HG03439 (cell line): ENCODE measurements around the gene AMIGO1.

Source experiments
- ATAC-seq: cut with Tn5 transposase; IDR thresholded peaks from one replicate; pipeline ENCODE4 v1.9.1; 2021; ENCODE audit warnings: mild to moderate bottlenecking, moderate library complexity; ENCODE audit not compliant: unreplicated experiment

Gene AMIGO1

GRCh38 chr1:109532365-109533136 is 23.0 kb upstream of the AMIGO1 start:
- peak; percentile 60 for ATAC-seq

GRCh38 chr1:109531826-109532364 is 22.4 kb upstream of the AMIGO1 start:
- no peak for ATAC-seq

- no peak for ATAC-seq
Measured at GRCh38 chr1:109531380-109531779, 21.9 kb upstream of the AMIGO1 start.

GRCh38 chr1:109530457-109531087 is 21.0 kb upstream of the AMIGO1 start:
- ATAC-seq = no peak

- no peak for ATAC-seq
Measured at GRCh38 chr1:109529881-109530456, 20.4 kb upstream of the AMIGO1 start.

GRCh38 chr1:109528712-109529111 is 19.2 kb upstream of the AMIGO1 start:
- ATAC-seq = no peak

- ATAC-seq = no peak
Measured at GRCh38 chr1:109527846-109528695, 18.5 kb upstream of the AMIGO1 start.

GRCh38 chr1:109527098-109527811 is 17.7 kb upstream of the AMIGO1 start:
- peak; percentile 46 for ATAC-seq

- ATAC-seq = no peak
Measured at GRCh38 chr1:109523706-109524105, 14.2 kb upstream of the AMIGO1 start.

- ATAC-seq = no peak
Measured at GRCh38 chr1:109522026-109522425, 12.5 kb upstream of the AMIGO1 start.

- no peak for ATAC-seq
Measured at GRCh38 chr1:109521002-109521951, 11.8 kb upstream of the AMIGO1 start.

GRCh38 chr1:109517337-109517736 is 7.8 kb upstream of the AMIGO1 start:
- no peak for ATAC-seq

- no peak for ATAC-seq
Measured at GRCh38 chr1:109516872-109517271, 7.3 kb upstream of the AMIGO1 start.

GRCh38 chr1:109514846-109515245 is 5.3 kb upstream of the AMIGO1 start:
- ATAC-seq = no peak

- no peak for ATAC-seq
Measured at GRCh38 chr1:109513110-109513710, 3.7 kb upstream of the AMIGO1 start.

GRCh38 chr1:109508873-109509175 is 703 bp downstream of the AMIGO1 start:
- no peak for ATAC-seq

GRCh38 chr1:109508001-109508872 is 1.3 kb downstream of the AMIGO1 start:
- ATAC-seq = no peak

GRCh38 chr1:109504974-109505373 is 4.6 kb downstream of the AMIGO1 start:
- no peak for ATAC-seq
